ENCODE measurements around the gene CDKL4. TPM values are rescaled to one million over a fixed set of nuclear protein-coding genes. Genes with fewer than 3 reads are reported as not detected.
"Not testable (repeated sequence)": the region's sequence is repeated elsewhere in the genome, so short reads cannot be mapped to it uniquely, and the experiment has no call there.

Gene CDKL4
- 0.54 TPM in 2 replicates for total RNA-seq

DNA sequence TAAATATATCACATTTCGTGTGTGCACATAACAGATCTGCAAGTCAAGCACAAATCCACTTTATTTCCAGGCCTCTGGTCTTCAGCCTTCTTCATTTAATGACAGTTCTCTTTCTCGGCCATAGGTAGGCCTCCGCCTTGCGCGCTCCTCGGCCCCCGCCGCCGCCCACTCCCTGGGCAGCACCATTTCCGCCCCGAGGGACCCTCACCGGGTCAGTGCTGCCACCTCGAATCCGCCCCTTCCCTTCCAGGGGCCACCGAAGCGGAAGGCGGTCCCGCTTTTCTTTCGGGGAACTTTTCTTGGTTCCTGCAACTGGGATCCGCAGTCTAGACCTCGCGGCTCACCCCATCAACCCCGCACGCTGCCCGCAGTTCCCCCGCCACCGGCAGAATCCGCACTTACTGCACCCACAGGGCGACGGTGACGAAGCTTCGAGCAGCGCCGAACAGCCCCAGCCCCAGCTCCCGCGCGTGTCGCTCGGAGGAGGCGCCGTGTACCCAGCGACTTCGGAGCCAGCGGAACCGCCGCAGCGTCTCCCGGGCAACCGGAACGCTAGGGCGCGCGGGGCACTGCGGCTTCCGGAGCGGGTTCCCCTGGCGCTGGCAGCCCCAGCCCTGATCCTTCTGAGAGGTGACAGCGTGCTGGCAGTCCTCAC is at the start of gene CDKL4:
Gene CDKL4 (minus strand): TSS at position 502 of the 655 bp plus-strand sequence.
- intact Hi-C loops (cut with micrococcal nuclease): no loop called here

DNA sequence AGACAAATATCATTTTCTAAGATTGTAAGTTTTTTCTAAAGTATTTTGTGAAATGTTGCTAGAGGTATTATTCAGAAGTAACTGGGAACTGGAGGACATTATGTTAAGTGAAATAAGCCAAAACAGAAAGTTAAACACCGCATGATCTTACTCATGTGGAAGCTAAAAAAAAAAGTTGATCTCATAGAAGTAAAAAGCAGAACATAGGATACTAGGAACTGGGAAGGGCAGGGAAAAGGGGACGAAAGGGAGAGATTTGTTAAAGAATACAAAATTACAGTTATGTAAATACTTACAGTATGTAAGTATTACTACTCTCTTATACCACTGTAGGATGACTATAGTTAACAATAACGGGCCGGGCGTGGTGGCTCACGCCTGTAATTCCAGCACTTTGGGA is 46.7 kb upstream of the CDKL4 start:
- intact Hi-C loops (cut with micrococcal nuclease): no loop called here

- intact Hi-C loops (cut with micrococcal nuclease): no loop called here
These were observed 45.8 kb upstream of the CDKL4 start for GRCh38 chr2:39289609-39290008.

DNA sequence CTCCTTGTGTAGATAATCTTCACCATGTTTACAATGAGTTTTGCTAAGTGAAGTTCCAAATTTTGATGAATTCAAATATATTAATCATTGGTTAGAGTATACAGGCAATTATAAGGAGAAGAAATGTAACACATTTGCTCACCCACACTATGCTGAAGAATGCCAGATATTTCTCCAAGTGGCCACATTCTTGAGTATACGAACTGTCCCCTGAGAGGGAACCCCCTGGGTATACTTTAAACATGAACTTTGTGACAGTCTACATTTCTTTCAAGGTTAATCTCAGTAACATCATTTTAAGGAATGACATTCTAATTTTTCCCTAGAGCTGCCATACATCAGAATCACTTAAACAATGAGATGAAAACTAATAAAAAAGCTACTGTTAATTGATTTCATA is 39.8 kb upstream of the CDKL4 start:
- intact Hi-C loops (cut with micrococcal nuclease): no loop called here

- intact Hi-C loops (cut with micrococcal nuclease): no loop called here
These were observed 37.6 kb upstream of the CDKL4 start for GRCh38 chr2:39281391-39281790.

DNA sequence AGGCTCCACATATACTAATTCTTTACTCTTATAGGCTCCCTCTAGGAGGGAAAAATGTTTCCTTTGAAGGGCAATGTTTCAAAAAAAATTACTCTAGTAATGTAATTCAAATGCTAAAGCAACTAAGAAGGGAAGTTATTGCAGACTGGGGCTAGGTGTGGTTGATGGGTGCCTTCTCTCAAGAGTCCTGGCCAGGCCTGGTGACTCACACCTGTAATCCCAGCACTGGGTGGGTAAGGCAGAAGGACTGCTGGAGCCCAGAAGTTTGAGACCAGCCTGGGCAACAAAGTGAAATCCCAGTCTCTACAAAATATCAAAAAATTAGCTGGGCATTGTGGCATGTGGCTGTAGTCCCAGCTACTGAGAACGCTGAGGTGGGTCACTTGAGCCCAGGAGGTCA is 31.2 kb upstream of the CDKL4 start:
- intact Hi-C loops (cut with micrococcal nuclease): no loop called here

GRCh38 chr2:39269941-39270340 is 26.2 kb upstream of the CDKL4 start:
- intact Hi-C loops (cut with micrococcal nuclease): no loop called here

GRCh38 chr2:39266916-39267434 is 23.2 kb upstream of the CDKL4 start:
- intact Hi-C loops (cut with micrococcal nuclease): no loop called here

- intact Hi-C loops (cut with micrococcal nuclease): no loop called here
These were observed 22.5 kb upstream of the CDKL4 start for GRCh38 chr2:39266139-39266805.

DNA sequence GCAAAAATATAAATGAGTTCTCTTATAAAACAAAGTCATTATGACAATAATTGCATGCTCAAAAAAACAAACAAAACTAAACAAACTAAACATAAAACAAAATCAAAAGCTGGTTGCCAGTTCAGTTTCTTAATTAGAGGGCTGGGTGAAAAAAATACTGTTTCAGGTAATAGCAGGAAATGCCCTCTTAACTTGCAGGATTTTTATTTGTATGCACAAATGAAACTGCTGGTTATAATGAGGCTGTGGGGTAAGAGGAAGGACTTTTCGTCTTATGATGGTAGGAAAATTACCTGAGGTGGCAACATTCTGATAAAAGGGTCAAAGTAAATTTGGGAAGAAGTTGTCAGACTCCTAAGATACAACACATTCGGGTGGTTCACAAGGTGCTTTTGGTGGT is 21.5 kb upstream of the CDKL4 start:
- intact Hi-C loops (cut with micrococcal nuclease): no loop called here

DNA sequence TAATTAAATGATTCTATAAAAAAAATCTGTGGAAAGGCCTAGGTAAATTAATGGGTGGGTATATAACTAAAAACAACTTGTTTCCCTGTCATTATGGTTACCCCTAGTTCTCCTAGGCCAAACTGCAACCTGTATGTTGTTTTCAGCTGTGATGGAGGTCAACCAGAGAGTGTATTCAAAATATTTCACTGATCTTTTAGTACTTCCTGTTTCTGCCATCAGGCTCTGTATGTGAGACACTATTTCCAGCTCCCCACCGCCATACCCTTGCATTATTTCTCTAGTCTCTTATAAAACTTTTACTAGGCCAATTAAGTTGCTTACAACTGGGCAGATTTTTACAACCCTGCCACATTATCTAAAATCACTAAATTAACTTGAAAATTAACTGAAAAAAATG is 21.0 kb upstream of the CDKL4 start:
- intact Hi-C loops (cut with micrococcal nuclease): no loop called here

- intact Hi-C loops (cut with micrococcal nuclease): no loop called here
These were observed 16.3 kb upstream of the CDKL4 start for GRCh38 chr2:39260087-39260486.

GRCh38 chr2:39256040-39256439 is 12.3 kb upstream of the CDKL4 start:
- intact Hi-C loops (cut with micrococcal nuclease): no loop called here

GRCh38 chr2:39252888-39253518 is 9.2 kb upstream of the CDKL4 start:
- intact Hi-C loops (cut with micrococcal nuclease): no loop called here

DNA sequence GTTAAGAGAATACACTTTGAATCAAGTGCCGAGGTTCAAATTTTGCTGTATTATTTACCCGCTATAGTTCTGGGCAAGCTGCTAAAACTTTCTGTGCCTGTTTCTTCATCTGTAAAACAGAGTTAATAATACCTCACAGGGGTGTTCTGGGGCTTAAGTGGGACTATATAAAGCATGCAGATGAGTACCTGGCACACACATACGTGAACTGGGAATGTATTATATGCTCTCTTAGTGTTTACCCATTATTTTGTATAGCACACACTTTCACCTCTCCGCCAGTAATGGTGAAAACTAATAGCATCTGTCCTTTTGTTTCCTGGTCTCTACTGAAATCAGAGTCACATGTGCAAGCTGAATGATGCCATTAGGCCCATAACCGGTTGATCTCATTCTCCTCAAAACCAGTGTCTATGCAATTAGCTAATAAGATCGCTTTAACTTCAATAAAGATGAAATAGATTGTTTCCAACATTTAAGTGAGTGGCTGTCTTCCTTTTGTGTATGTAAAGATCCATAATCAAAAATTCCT is 3.8 kb upstream of the CDKL4 start:
- intact Hi-C loops (cut with micrococcal nuclease): no loop called here

DNA sequence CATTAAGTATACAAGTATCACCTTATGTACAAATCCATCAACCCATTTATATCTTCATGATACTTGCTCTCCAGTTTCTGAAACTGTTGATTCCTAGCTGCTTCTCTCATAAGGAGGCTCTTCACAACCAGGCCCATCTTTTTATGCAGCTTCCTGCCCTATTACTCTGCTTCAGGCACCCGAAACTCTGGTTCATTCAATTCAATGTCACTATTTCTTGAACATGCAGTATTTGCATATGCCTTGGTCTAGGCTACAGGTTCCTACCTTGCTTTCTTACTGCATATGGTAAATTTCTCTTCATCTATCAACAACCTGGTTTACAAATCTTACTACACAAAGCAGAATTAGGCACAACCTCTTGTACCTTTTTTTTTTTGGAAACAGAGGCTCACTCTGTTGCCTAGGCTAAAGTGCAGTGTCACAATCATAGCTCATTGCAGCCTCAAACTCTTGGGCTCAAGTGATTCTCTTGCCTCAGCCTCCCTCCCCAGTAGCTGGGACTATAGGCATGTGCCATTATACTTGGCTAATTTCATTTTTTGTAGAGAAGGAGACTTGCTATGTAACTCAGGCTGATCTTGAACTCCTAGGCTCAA is 2.7 kb upstream of the CDKL4 start:
- intact Hi-C loops (cut with micrococcal nuclease): no loop called here

DNA sequence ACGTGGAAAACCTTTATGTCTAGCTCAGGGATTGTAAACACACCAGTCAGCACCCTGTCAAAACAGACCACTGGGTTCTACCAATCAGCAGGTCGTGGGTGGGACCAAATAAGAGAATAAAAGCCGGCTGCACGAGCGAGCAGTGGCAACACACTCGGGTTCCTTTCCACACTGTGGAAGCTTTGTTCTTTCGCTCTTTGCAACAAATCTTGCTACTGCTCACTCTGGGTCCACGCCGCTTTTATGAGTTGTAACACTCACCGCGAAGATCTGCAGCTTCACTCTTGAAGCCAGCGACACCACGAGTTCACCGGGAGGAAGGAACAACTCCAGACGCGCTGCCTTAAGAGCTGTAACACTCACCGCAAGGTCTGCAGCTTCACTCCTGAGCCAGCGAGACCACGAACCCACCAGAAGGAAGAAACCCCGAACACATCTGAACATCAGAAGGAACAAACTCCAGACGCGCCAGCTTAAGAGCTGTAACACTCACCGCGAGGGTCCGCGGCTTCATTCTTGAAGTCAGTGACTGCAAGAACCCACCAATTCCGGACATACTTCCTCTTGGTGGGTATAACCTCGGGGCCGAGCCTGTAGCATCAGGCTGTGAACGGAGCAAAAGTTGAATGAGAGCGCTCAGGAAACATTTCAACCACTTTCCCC is 1.3 kb upstream of the CDKL4 start:
- intact Hi-C loops (cut with micrococcal nuclease): not testable (repeated sequence)

GRCh38 chr2:39244241-39244862 is 582 bp upstream of the CDKL4 start:
- intact Hi-C loops (cut with micrococcal nuclease): not testable (repeated sequence)

DNA sequence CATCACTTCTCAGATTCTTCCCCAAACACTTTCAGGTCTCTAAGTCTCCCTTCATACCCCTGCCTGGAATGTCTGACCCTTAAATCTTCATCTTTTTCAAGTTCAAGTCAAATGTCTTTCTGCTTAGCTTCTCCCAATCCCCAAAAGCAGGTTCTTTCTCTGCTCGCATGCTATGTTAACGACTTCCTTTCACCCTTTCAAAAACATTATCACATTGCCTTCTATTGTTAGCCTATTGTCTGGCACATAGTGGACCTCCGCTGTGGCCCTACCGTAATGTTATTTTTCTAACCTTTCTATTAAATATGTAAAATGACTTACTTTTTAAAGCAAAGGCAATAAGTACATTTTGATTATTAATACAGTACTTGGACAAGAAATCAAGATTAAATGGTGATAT is 2.2 kb downstream of the CDKL4 start:
- intact Hi-C loops (cut with micrococcal nuclease): no loop called here

DNA sequence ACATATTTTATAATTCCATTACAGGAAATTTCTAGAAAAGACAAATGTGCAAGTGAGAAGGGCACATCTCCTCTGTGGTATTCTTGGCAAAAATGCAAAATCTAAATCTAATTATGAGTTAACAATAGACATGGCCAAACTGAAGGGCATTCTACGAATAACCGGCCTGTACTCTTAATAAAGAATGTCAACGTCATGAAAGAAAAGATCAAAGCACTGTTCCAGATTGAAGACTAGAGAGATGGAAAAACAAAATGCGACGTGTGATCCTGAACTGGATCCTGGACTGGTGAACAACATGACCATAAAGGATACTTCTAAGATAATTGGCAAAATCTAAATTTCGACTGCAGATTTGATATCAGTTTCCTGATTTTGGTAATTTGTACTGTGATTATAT is 3.0 kb downstream of the CDKL4 start:
- intact Hi-C loops (cut with micrococcal nuclease): no loop called here

- intact Hi-C loops (cut with micrococcal nuclease): loop anchor here (5.0 kb wide), 1 partner anchor 457 kb away; the partner anchor contains the start of gene GEMIN6
These were observed 9.0 kb downstream of the CDKL4 start for GRCh38 chr2:39234754-39235153.
